SKM-1 treated with dmso at 0.1 percent for 144 hours (cell line): ENCODE measurements around the gene LRRC45.
A peak's percentile ranks its signal among the peaks of the same experiment; 100 is the strongest.

Experiments
- DNase-seq: peaks from one replicate; lab custom pipeline; 2025; ENCODE audit not compliant: unreplicated experiment; lab: John Stamatoyannopoulos, UW

The LRRC45 gene

DNA sequence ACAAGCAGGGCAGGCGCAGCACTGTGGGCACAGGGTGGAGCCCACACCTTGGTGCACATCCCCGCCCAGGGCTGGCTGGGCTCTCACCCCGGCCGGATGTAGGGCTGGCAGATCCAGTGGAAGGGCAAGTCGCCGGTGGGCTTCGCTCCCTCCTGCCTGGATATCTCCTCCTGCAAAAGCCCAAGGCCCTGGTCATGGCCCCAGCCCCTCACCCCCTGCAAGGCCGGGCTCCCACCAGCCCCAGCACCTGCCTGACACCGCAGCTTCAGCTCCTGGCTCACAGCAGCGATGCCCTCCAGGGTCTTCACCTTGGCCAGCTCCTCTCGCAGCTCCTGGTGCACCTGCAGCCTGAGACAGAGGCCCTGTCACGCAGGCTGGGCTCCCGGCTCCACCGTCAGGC, 37.5 kb downstream of the LRRC45 start:
- DNase-seq = no peak

DNA sequence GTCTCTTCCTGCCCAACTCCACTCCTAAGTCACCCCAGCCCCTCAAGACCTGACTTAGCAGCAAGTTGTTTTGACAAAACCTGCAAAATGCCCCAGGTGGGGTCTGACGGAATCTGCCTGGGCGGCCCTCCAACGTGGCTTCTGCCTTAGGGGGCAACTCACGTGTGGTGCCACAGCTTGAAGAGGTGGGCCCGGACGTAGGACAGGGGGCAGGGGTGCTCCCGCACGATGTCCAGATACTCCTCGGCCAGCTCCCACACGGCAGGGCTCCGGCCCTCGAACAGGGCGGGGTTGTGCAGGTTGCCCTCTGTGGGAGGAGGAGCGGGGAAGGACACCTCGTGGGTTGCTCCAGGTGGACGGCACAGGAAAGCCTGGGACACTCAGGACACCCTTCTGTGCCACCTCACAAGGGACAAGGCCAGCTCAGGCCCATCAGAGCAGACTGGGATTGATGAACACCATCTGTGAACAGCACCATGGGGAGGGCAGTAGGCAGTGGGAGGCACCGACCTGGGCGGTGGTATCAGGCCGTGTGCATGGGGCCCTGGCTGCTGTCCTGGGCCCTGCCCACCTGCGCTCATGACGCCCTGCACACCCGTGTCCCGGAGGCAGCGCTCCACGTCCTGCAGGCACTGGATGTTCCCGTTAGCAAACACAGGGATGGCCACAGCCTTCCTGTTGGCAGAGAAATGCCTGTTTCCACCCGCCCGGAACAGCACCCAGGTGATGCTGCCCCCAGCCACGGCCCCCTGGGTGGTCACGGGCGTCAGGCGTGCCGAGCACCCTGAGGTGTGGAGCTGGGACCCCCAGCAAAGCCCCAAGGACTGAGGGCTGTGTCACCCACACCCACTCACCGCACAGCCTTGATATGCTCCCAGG, 38.2 kb downstream of the LRRC45 start:
- DNase-seq = no peak

DNA sequence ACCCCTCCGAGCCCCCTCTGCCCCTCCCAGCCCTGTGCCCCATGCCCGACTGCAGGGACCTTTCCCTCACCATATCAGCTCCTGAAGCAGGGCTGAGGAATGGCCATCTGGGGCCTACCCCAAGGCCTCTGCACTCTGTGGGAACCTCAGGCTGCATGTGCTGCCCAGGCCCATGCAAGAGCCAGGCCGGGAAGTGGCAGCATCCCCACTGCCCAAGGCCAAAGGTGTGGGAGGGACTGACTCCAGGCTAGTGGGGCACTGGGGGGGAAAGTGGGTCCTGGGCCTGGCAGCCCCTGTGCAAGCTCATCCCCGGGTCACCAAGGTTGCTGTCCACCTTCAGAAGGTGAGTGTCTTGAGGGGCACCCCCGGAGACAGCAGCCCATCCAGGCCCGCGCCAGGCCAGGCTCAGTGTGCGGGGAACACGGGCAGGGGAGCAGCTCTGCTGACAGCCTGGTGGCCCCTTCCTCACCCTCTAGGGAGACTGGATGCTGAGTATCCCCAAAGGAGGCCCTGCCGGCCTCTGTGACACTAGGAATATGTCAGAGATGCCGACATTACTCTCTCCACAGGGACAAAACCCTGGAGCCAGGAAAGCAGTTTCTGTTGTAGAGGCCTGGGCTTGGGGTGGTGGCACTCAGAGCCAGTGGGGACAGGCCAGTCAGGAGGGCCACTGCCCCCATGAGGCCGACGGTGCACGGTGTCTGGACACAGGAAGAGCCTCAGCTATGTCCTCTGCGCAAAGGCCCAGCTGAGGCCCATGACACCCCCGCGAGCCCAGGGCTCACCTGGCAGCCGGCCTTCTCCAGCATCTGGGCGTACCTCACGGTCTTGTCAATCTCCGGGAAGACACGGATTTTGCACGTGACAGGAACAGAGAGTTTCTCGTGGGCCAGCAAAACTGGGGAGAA, 39.2 kb downstream of the LRRC45 start:
- no peak for DNase-seq

DNA sequence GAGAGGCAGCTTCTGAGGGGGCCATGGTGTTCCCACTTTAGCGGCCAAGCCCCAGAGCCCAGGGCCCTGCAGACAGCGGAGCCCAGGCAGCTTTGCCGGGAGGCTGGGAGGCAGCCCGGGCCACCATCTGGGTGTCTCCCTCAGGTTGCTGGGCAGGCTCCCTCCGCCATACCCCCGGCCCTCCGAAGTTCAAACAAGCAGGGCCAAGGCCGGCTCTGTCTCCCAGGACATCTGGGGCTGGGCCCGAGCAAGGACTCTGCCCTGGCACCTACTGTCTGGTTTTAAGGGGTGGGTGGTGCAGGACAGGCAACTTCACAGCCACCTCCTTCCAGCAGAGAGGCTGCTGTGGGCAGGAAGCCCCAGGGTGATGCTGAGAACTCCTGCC, 39.9 kb downstream of the LRRC45 start:
- DNase-seq = no peak

DNA sequence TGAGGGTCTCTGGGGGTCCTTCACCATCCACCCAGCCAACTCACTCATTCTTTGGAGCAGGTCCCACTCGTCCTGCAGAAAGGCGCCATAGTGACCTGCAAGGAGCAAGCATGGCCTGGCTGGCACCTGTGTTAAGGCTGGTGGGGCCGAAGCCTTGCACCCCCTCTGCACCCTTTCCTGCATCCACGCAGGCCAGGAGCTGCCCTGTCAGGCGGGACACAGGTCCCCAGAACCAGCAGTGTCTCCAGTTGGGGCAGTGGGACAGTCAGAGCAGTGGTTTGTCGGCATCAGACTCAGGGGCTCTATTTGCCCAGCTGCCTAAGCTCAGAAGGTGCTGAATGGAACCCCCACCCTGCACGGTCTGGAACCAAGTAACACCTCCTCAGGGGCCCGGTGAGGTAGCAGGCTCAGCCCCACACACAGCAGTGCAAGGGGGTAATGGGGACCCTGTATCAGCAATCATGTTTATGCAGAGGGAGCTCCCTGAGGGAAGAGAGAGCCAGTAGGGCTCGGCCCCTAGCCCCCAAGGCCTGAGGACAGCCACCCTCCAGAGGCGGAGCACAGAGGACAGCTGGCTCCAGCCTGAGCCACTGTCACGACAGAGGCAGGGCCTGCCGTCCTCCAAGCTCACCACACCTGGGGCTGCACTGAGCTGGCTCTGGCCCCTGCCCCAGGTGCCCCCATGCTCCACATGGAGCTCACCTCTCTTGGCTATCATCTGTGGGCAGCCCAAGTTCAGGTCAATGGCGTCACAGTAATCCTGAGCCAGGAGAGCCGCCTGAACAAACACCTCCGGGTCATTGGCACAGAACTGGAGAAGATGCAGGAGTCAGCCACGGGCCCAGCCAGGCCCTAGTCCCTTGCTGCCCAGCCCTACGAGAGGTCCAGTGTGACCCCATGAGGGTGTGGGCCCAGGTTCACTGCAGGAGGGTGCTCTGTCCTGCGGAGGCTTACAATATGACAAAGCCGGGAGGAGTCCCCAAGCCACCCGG, 40.6 kb downstream of the LRRC45 start:
- DNase-seq = no peak

- no peak for DNase-seq
Measured at GRCh38 chr17:82064433-82065192, 41.5 kb downstream of the LRRC45 start.

- no peak for DNase-seq
Measured at GRCh38 chr17:82065193-82065637, 42.1 kb downstream of the LRRC45 start.

GRCh38 chr17:82065638-82066303, 42.7 kb downstream of the LRRC45 start, which contains the start of gene DUS1L:
TSS of gene DUS1L (minus strand) at chr17:82065804. CDS start at chr17:82065059, 745 bp downstream.
- DNase-seq = peak; percentile 29

GRCh38 chr17:82070611-82071010, 47.5 kb downstream of the LRRC45 start:
- no peak for DNase-seq

GRCh38 chr17:82072827-82073226, 49.7 kb downstream of the LRRC45 start:
- DNase-seq = no peak

GRCh38 chr17:82073446-82073845, 50.3 kb downstream of the LRRC45 start:
- no peak for DNase-seq

- DNase-seq = no peak
Measured at GRCh38 chr17:82076018-82076784, 53.1 kb downstream of the LRRC45 start.

DNA sequence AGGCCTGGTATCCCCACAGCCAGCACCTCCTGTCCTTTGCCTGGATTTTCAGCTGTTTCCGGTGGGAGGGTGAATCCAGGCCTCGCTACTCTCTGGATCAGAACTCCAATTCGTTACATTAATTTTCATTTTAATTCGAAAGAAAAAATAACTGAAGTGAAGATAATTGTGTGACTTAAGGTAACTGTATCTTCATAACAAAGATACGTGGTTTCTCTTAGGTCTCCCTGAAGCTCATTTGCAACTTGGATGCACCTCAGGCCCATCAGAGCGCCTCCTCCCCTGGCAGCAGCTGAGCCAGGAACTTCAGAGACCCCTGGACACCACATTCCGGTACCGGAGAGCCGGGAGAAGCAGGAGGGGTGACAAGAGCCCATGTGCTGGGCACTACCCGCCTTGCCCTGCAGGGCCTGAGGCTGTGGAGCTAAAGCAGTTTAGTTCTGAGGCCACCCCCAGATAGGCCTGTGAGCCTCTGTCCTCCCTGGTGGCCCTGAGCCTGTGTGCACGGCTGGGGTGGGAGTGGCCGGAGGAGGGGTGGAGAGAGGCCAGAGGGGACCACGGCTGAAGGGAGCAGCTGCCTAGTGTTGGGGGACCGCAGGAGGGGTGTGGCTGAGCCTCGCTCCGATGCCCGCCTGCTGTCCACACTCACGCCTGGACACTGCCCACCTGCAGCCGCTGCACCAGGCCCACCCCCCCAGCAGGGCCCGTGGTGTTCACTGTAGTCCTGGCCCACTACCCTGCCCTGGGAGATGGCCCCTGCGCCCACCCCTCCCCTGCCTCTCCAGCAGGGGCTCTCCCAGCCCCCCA, 53.9 kb downstream of the LRRC45 start:
- DNase-seq = no peak

DNA sequence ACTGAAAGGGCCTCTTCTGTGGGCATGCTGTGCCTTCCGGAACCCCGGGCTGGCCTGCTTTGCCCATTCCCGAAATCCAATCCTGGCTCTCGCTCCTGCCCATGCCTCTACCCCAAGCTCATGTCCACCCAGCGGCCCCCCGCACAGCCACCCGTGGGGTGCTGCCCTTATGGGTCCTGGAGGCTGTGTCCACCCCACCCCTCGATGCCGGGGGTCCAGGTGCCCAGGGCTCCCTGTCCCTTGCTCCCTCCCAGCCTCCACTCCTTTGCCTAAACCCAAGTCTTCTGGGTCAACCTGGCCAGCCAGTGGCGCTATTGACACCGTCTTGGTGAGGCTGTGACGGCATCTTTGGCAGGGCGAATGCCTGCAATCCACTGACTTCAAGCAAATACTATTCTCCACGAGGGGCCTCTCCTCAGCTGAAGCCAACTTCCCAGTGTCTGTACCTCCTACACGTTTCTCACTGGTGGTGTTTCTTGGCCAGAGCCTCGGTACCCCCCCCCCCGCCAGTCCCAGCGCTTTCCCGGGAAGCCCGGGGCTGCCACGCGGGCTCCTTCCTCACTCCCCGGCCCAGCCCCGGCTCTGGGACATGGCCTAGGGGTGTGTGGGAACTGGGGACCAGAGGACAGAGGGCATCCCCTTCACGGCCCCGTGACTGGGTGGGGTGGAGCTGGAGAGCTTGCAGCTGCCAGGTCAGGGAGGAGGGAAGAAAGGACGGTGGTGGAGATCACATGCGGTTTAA, 54.7 kb downstream of the LRRC45 start:
- DNase-seq = no peak

- DNase-seq = no peak
Measured at GRCh38 chr17:82078433-82078832, 55.3 kb downstream of the LRRC45 start.

DNA sequence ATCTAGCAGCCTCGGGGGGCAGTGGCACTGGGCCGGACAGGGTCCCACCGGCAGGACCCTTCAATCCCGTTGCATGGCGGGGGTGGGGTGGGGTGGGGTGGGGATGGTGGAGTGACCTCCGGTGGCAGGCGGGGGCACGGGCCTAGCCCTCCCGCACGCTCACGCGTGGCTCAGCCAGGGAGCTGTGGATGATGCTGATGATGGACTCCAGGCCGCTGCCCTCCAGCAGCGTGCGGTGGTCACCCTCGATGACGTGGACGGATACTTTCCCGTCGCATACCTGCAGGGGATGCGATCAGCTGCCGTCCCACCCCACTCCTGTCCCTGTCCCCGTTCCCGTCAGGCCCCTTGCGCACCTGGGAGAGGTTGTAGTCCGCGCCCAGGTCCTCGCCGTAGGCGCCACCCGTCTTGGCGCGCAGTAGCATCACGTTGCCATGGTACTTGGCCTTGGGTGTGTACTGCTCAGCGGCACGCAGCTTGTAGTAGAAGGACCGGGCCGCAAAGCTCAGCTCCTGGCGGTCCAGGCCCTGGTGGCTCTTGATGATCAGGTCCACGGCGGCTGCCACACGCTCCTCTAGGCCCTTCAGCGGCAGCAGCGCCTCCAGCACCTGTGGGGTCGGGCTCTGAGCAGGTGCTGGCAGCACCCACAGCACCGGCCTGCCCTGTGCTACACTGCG, 56.0 kb downstream of the LRRC45 start:
- no peak for DNase-seq
